Neural progenitor cell (in vitro differentiated cells): ENCODE measurements around the gene CLCN2.

Source experiments
- CTCF ChIP-seq: fragments of 200-600 bp; sonication (generic); IDR thresholded peaks from 2 replicates; pipeline ENCODE4 v1.5.1; 2017; ENCODE audit warnings: antibody characterized with exemption, mild to moderate bottlenecking
- EZH2 ChIP-seq: fragments of 200-600 bp; sonication (generic); IDR thresholded peaks from 2 replicates; pipeline ENCODE4 v1.6.1; 2017; ENCODE audit warnings: antibody characterized with exemption, mild to moderate bottlenecking, moderate library complexity

GRCh38 chr3:184307915-184308314 lies 53.5 kb downstream of the CLCN2 start:
- TF ChIP-seq CTCF (no peak), EZH2 (no peak)
